Skeletal muscle cell (primary cell): ENCODE results near the gene DIO2.

ENCODE experiments used
- DNase-seq: peaks from one replicate; pipeline ENCODE4 v3.0.0-alpha.2; 2010; ENCODE audit warnings: low read depth
- H3K4me3 ChIP-seq: 2 replicates; pipeline ENCODE4 v1.5.1; 2011; ENCODE audit warnings: low read depth, mild to moderate bottlenecking, control low read depth, low read length, moderate library complexity

DIO2 gene

GRCh38 chr14:80176893-80177292, 34.4 kb downstream of the DIO2 start:
- no peak for DNase-seq

GRCh38 chr14:80172375-80173051, 38.8 kb downstream of the DIO2 start:
- no peak overlapping the region for H3K4me3 ChIP-seq
- no peak for DNase-seq

More at GRCh38 chr14:80176893-80177292, 34.4 kb downstream of the DIO2 start:
- H3K4me3 ChIP-seq = no peak overlapping the region

- DNase-seq = no peak
- no peak overlapping the region for H3K4me3 ChIP-seq
Measured at GRCh38 chr14:80167793-80168448, 43.4 kb downstream of the DIO2 start.

- H3K4me3 ChIP-seq = no peak overlapping the region
- DNase-seq = no peak
Measured at GRCh38 chr14:80164991-80165721, 46.1 kb downstream of the DIO2 start.

- no peak overlapping the region for H3K4me3 ChIP-seq
- no peak for DNase-seq
Measured at GRCh38 chr14:80152763-80153162, 58.5 kb downstream of the DIO2 start.

GRCh38 chr14:80152166-80152565, 59.1 kb downstream of the DIO2 start:
- H3K4me3 ChIP-seq = no peak overlapping the region
- no peak for DNase-seq

GRCh38 chr14:80150301-80150700, 61.0 kb downstream of the DIO2 start:
- DNase-seq = no peak
- no peak overlapping the region for H3K4me3 ChIP-seq
